ENCODE measurements around the gene SERPINE2.

DNA sequence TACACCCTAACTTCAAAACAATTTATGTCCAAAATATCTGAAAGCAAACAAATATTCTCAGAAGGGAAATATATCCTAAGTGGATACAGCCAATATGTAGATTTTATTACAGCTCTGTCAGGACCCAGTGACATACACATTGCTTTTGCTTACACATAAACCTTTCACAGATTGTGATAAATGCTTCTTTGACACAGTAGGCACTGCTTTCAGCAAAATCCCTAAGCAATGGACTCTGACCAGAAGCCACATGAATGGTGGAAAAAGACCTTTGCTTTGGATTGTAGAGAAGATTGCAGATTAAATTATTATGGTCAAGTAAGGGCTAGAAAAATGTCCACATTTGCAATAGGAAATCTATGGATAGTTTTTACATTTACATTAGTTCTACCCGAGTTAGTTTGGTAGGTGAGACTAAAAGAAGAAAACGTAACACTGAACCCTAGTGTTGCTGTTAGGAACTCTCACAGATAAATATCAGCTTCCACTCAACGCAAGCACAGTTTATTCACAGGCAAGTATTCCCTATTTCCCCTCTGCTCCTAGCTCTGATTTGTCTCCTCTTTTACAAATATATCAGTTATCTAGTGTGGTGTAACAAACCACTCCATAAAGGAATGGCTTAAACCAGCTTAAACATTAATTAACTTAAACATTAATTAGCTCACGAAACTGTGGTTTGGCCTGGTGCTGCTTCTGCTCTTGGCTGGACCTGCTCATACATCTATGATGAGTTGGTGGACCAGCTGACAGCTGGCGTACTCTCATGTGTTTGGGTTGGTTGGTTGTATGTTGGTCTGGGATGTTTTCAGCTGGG is 23.6 kb upstream of the SERPINE2 start:
- TF ChIP-seq POLR2AphosphoS5 (IDR thresholded peaks at IDR 0.05) = no peak
- TF ChIP-seq, protein P1, sequence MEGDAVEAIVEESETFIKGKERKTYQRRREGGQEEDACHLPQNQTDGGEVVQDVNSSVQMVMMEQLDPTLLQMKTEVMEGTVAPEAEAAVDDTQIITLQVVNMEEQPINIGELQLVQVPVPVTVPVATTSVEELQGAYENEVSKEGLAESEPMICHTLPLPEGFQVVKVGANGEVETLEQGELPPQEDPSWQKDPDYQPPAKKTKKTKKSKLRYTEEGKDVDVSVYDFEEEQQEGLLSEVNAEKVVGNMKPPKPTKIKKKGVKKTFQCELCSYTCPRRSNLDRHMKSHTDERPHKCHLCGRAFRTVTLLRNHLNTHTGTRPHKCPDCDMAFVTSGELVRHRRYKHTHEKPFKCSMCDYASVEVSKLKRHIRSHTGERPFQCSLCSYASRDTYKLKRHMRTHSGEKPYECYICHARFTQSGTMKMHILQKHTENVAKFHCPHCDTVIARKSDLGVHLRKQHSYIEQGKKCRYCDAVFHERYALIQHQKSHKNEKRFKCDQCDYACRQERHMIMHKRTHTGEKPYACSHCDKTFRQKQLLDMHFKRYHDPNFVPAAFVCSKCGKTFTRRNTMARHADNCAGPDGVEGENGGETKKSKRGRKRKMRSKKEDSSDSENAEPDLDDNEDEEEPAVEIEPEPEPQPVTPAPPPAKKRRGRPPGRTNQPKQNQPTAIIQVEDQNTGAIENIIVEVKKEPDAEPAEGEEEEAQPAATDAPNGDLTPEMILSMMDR (IDR thresholded peaks at IDR 0.05 in 8 of 11, conservative IDR thresholded peaks at IDR 0.05 in 3 of 11) = no peak
